HG02571 (cell line): ENCODE data around the gene SH3BP5L.
"Not testable (repeated sequence)": the region's sequence is repeated elsewhere in the genome, so short reads cannot be mapped to it uniquely, and the experiment has no call there.

ENCODE experiments used
- ATAC-seq: cut with Tn5 transposase; IDR thresholded peaks from one replicate; pipeline ENCODE4 v1.9.1; 2021; ENCODE audit warnings: mild to moderate bottlenecking, moderate library complexity; ENCODE audit not compliant: unreplicated experiment

The SH3BP5L gene

DNA sequence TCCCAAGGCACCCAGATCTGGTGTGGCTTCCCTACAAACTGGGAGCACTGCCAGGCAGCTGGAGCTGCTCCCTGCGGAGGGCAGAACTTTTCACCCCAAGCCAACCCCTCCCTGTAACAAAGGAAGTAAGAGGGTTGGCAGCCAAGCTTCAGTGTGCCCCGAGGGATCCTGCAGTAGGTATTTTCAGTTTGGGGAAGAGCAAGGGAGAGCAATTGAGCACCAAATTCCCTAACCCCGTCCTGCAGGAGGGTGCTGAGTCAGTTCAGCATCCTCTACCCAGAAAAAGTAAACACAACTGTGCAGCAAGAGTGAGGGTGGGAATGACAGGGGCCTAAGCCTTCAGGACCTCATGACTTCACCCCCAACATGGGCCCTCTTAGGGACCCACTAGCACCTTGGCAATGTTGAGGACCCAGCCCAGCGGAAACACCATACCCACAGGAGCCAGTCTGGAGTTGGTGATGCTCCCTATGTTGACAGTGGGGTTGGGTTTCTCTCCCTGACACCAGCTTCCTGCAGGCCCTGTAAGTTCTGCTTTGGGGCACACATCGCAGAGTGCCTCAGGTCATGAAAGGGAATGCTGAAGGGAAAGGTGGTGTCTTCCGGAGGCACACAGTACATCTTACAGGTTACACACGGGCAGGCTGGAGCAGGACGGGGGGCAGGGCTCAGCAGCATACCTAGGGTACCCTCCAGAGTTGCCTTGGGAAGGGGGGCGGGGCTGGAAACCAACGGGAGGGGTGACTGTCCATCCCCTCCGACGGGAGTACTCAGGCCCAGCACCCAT lies 14.8 kb downstream of the SH3BP5L start:
- ATAC-seq, result no peak

DNA sequence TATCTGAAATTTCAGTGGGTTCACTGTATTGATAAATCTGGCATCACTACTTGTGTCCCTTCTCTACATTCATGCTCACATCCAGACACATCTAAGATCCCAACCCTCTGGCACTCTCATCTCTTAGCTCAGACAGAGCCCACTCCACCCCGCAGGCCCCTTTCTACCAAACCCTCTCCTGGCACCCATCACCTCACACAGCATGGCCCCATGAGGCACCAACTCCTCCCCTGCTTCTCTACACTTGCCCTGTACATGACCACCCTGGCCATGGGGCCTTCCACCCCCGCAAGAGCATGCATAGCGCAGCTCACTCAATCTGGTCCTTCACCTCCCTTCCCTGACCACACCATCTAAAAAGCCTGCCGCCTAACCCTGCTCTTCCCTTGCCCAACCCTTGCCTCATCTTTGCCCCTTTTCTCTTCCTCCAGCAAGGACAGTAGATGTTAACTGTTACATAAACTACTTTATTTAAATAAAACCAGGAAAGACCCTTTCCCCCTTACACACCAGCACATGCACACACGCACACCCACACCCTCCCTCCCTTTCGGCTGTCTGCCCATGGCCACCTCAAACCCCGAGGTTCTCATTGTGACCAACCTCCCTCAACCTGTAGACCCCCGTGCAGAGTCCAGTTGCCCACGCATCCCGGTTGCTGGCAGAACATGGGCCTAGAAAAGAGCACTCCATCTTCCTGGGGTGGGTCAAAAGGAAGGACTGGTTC lies 15.6 kb downstream of the SH3BP5L start:
- no peak for ATAC-seq

DNA sequence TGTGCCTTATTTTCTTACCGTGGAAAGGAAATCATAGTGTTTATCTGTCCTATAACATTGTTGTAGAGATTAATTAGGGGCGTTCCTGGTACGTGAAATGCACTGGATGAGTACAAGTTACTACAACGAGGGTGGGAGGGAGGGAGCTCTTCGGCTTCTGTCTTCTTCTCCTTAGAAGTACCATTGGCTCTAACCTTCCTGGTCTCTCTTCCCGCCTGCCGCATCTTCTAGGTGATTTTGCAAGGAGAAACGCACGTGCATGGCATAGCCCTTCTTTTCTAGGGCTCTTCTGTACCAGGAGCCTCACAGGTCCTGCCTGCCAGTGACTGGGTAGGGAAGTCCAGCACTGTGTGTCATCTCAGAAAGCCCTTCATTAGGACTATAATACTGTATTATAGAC lies 16.8 kb downstream of the SH3BP5L start:
- ATAC-seq, result no peak

DNA sequence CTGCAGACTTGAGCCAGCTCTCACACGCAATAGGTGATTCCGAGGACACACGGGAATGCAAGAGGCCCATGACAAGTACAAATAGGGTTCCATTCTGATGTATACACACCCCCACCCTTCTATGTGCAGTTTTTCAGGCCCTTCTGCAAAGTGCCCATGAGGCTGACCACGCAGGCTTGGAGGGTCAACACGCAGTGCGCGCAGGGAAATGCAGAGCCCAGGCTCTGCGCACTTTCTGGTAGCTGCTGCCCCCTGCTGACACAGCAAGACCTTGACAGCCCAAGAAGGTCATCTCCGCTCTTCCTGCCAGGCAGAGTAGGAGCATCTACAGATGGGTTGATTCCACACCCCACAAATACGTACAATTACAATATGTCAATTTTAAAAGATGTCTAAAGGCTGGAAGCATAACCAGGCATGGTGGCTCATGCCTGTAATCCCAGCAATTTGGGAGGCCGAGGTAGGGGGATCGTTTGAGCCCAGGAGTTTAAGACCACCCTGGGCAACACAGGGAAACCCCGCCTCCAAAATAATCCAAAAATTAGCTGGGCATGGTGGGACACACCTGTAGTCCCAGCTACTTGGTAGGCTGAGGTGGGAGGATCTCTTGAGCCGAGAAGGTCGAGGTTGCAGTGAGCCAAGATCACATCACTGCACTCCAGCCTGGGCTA lies 18.5 kb downstream of the SH3BP5L start:
- ATAC-seq, result peak; percentile 53

DNA sequence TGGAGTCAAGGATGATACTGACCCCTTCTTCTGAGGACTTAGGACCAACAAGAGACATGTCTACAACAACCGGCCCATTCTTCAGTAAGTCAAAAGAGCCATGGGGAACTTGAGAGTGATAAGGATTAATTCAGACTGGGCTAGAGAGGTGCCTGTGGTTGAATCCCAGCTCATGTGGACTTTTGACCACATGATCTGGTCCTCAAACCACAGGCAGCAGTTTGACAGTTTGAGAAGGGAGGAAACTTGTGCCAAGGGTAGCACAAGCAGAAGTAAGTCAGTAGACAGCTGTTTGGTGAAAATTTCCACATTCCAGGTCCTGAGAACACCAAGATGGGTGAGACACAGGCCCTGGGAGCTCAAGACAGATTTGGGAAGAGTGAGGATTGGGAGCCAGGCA lies 19.8 kb downstream of the SH3BP5L start:
- no peak for ATAC-seq

DNA sequence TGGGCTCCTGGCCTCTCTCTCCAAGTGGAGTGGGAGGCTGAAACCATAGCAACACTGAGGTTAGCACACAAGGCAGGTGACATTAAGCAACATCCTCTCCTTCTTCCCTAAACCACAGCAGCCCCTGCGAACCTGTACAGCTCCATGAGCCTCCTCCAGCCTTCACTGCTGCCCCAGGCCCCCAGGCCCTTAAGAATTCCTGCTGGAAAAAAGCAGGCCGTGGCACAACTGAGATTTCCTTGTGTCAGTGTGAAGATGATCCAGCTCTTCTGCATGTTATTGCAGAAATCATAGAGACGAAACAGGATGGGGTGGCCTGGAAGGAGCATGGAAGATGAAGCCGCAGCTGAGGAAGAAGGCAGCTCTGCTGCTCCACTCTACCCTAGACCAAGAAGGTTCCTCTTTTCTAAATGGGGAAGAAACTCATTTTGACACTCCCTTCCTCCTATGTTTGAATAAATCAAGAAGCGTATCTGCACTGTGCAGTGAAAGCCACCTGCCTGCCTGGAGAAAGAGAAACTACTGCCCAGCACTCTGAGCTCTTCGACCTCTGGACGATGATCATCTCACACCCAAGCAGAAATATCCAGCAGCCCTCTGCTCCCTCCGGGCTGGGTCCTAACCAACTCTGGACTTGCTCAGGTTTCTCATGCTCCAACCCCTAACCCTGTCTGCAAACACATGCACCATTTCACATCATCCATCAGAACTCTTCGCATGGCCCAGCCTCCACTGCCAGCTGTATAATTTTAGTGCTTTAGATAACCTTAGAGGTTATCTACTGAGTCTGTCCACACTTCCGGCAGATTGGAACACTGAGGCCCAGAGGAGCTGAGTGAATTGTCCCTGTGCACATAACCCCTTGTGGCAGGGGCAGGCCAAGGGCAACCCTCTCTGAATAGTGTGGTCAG lies 20.7 kb downstream of the SH3BP5L start:
- ATAC-seq, result peak; percentile 84

DNA sequence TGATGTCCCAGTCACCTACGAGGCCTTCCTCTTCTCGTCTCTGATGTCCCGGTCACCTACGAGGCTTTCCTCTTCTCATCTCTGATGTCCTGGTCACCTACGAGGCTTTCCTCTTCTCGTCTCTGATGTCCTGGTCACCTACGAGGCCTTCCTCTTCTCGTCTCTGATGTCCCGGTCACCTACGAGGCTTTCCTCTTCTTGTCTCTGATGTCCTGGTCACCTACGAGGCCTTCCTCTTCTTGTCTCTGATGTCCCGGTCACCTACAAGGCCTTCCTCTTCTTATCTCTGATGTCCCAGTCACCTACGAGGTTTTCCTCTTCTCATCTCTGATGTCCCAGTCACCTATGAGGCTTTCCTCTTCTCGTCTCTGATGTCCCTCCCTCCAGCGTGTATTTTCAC lies 22.2 kb downstream of the SH3BP5L start:
- not testable (repeated sequence) for ATAC-seq

DNA sequence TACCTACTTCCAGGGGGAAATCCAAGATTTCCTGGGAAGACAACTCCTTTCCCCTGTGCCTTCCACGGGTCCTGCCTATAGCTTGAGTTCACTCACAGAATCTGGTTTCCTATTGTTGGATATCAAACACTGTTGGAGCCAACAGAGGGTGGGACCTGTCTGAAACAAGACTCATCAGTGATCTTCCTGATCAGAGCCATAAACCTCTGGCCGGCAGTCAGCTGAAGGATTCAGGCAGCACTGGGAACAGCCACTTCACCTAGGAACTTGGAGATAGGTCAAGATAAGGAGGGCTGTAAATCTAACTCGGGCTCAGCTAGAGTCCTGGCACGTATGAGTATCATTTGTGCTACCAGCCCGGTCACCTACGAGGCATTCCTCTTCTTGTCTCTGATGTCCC lies 23.3 kb downstream of the SH3BP5L start:
- no peak for ATAC-seq

DNA sequence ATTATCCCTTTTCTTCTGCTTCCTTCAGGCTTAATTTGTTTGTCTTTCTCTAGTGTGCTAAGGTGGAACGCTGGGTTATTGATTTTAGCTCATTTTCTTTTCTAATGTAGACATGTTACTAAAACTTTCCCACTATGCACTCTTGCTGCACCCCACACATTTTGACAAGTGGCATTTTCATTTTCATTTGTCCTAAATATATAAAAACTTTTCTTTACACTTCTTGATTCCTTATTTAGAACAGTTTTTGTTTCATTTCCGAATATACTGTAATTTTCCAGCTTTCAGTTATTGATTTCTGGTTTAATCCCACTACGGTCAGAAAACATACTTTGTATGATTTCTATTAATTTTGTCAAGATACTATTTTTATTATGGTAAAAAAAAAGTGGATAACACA lies 25.3 kb downstream of the SH3BP5L start:
- no peak for ATAC-seq

DNA sequence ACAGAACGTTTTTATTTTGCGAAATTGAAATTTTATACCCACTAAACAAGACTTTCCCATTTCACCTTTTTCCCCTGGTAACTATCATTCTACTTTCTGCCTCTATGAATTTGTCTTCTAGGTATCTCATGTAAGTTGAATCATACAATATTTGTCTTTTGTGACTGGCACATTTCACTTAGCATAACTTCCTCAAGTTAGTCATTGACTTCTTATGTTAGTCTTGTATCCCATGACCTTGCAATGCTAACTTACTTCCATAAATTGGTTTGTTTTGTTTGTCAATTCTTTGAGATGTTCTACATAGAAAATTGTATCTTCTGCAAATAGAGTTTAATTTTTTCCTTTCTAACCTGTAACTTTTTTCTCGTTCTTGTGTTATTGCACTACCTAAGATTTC lies 26.9 kb downstream of the SH3BP5L start:
- ATAC-seq, result no peak

DNA sequence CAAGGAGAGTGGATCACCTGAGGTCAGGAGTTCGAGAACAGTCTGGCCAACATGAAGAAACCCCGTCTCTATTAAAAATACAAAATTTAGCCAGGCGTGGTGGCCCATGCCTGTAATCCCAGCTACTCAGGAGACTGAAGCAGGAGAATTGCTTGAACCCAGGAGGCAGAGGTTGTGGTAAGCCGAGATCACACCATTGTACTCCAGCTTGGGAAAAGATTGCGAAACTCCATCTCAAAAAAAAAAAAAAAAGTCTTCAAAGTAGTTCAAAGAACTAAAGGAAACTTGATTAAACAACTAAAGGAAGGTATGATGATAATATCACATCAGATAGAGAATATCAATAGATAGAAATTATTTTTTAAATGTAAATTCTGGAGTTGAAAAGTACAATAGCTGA lies 31.1 kb downstream of the SH3BP5L start:
- not testable (repeated sequence) for ATAC-seq

DNA sequence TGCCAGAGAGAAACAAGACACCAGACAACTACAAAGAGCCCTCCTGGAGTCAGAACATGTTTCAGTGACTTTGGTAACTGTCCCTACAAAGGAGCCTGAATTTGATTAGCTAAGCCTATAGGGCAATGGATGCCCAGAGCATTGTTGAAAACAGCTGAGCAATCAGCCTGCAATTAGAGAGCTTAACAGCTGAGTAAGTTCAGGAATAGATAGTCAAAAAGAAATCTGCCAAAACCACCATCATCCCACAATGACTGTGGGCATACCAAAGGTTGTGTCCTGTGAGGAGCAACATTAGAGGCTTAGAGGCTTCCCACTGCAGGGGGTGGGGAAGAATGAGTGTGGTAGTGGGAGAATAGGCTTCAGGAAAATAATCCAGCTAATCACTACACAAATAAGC lies 32.1 kb downstream of the SH3BP5L start:
- peak; percentile 92 for ATAC-seq

DNA sequence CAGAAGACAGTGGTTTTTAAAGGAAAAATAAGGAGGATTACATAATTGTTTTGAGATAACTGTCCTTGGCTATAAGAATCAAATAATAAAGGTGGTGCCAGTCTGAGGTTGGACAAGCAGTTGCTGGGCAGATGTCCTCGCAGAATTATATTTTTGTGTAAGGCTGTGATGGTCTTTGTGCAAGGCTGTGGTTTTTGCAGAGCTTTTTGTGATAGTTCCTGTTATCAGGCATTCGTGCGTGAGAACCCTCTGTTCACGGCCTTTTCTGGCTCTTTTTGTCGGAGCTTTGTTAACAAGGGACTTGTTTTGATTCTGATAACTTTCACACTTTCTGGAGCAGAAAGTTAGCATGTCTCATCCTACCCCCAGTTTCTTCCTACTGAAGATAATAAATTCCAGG lies 33.4 kb downstream of the SH3BP5L start:
- ATAC-seq, result no peak

DNA sequence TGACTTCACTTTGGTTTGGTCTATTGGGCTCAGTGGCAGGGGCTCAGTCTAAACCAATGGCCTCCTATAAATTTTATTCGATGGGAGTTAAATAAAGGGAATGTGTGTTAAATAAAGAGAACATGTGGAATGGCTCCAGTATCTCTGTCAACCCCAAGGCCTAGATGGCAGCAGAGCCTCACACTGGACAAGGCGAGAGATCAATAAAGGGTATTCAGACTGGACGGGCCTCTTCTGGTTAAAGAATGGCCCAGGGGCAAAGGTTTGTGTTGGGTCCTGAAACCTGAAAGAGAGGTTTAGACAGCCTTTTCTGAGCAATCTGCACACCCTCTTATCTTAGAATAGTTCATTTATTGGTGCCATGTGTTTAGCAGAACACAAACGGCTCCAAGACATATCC lies 34.7 kb downstream of the SH3BP5L start:
- no peak for ATAC-seq

DNA sequence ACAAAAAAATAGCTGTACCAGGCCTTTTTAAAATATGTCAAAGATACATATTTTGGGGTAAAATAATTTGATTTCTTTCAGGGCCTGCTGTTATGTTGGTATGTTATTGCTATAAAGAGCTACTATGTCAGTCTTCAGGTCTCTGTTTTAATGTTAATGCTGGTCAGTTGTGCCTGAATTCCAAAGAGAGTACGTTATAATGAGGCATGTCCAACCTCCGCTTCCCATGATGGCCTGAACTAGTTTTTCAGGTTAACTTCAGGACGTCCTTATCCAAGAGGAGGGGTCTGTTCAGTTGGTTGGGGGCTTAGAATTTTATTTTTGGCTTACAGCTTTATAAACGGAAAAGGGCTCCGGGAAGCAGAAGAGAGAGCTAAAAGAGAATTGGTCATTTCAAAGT lies 35.3 kb downstream of the SH3BP5L start:
- no peak for ATAC-seq

DNA sequence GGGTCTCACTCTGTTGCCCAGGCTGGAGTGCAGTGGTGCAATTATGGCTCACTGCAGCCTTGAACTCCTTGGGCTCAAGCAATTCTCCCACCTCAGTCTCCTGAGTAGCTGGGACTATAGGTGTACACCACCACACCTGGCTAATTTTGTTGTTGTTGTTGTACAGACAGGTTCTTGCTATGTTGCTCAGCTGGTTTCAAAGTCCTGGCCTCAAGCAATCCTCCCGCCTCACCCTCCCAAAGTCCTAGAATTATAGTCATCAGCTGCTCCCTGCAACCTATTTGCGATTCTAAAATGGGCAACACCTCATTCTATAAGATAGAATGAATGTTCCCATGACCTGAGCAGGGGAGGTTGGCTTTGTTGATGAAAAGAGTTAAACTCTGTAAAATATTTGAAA lies 36.4 kb downstream of the SH3BP5L start:
- not testable (repeated sequence) for ATAC-seq

DNA sequence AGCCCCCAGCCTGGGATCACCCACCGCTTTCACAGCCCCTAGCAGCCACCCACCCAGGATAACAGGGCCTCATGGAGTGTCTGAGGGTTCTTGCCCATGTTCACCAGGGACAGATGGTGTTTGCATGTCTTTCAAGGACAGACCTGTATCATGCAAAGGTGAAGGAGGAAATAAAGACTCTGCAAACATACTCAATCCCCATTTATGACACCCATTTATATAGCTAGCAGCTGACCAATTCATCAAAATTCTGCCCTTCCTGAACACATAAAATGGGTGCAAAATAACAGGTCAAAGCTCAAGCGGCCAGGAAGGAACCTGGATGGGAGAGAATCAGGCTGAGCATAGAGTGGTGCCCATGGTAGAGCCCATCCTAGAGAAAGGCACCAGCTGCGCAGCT lies 37.4 kb downstream of the SH3BP5L start:
- ATAC-seq, result no peak

DNA sequence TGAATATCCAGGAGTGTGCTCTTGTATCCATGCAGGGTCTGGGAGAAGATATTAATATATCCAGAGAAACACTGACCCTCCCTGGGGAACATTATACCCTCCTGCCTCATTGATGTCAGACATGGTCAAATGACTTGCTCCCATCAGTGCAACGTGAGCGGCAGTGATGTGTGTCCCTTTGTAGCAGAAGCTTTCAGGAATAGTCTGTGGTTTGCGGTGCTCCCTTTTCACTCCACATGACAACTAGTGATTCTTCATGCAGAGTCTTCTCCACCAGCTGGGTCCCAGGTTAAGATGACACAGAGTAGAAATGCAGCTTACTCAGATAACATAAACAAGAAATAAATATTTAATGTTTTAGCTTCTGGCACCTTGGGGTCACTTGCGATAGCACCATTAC lies 38.3 kb downstream of the SH3BP5L start:
- no peak for ATAC-seq

DNA sequence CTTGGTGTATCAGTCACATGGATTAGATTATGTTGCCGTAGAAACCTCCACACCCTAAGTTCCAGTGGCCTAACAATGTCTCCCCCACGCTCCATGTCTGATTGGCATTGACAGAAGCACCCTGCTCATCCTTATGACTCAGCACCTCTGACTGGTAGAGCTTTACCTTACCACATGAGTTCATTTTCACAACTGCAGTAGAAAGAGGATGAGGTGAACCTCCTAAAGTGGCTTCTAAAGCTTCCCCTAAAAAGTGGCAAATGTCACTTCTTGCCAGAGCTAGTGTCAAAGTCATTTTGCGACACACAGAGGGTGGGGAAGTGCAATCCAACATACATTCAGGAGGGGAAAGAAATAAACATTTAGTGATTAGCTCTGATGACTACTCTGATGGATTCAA lies 39.6 kb downstream of the SH3BP5L start:
- ATAC-seq, result no peak

DNA sequence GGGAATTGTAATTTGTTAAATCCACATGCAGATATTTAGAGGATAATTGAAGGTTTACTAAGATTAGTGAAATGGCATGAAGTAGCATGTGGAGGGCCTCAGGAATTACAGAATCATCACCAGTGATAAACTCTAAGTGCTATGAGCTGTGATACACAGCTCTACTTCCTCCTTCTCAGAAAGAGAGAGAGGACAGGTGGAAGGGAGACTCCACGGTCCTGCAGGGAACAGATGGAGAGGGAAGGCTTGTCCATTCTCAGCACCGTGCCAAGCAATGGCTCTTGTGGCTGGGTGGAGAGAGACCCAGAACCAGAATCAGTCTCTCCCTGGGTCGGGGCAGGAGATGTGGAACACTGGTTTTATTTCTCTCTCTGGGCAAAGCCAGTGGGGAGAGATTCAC lies 42.3 kb downstream of the SH3BP5L start:
- no peak for ATAC-seq
